H9 (cell line): Measurements from ENCODE around the gene RPS27L. TPM values are rescaled to one million over a fixed set of nuclear protein-coding genes. Genes with fewer than 3 reads are reported as not detected.

Experiments
- DNase-seq: peaks from one replicate; pipeline ENCODE4 v3.0.0-alpha.2; 2017
- H2AFZ ChIP-seq: one replicate; pipeline ENCODE4 v1.6.1; 2013; ENCODE audit warnings: mild to moderate bottlenecking, low read length, control low read depth, moderate library complexity
- H2AK5ac ChIP-seq: 2 replicates; pipeline ENCODE4 v1.6.1; 2013; ENCODE audit warnings: low read length, control low read depth, mixed read lengths; ENCODE audit not compliant: insufficient read length
- H2BK120ac ChIP-seq: one replicate; pipeline ENCODE4 v1.6.1; 2013; ENCODE audit warnings: low read depth, mild to moderate bottlenecking, low read length, control low read depth, inconsistent platforms; ENCODE audit not compliant: poor library complexity, severe bottlenecking
- H2BK12ac ChIP-seq: 2 replicates; pipeline ENCODE4 v1.6.1; 2013; ENCODE audit warnings: low read length, control low read depth, mixed read lengths, low read depth; ENCODE audit not compliant: insufficient read length
- H2BK15ac ChIP-seq: 2 replicates; pipeline ENCODE4 v1.6.1; 2013; ENCODE audit warnings: low read depth, low read length, control low read depth
- H2BK20ac ChIP-seq: one replicate; pipeline ENCODE4 v1.6.1; 2013; ENCODE audit warnings: low read depth, mild to moderate bottlenecking, low read length, control low read depth, inconsistent platforms; ENCODE audit not compliant: poor library complexity, severe bottlenecking
- H2BK5ac ChIP-seq: 2 replicates; pipeline ENCODE4 v1.6.1; 2013; ENCODE audit warnings: low read length, control low read depth, mixed read lengths; ENCODE audit not compliant: insufficient read length
- H3K14ac ChIP-seq: 2 replicates; pipeline ENCODE4 v1.6.1; 2013; ENCODE audit warnings: low read length, control low read depth; ENCODE audit not compliant: insufficient read depth
- H3K18ac ChIP-seq: 2 replicates; pipeline ENCODE4 v1.6.1; 2013; ENCODE audit warnings: low read depth, mild to moderate bottlenecking, mixed read lengths, low read length, control low read depth; ENCODE audit not compliant: insufficient read length
- H3K23ac ChIP-seq: 2 replicates; pipeline ENCODE4 v1.6.1; 2013; ENCODE audit warnings: low read length, control low read depth, mixed read lengths, low read depth; ENCODE audit not compliant: insufficient read length
- H3K23me2 ChIP-seq: 2 replicates; pipeline ENCODE4 v1.6.1; 2013; ENCODE audit warnings: low read depth, mild to moderate bottlenecking, mixed read lengths, low read length, control low read depth; ENCODE audit not compliant: insufficient read length, poor library complexity, severe bottlenecking
- H3K27ac ChIP-seq: 2 replicates; pipeline ENCODE4 v1.5.1; 2013; ENCODE audit warnings: low read length, control low read depth, mixed read lengths, low read depth; ENCODE audit not compliant: insufficient read length
- H3K27me3 ChIP-seq: 2 replicates; pipeline ENCODE4 v1.6.1; 2013; ENCODE audit warnings: low read length, control low read depth, inconsistent platforms; ENCODE audit not compliant: insufficient read depth
- H3K4ac ChIP-seq: 2 replicates; pipeline ENCODE4 v1.6.1; 2013; ENCODE audit warnings: low read depth, mild to moderate bottlenecking, control low read depth, inconsistent platforms, low read length, moderate library complexity
- H3K4me1 ChIP-seq: 2 replicates; pipeline ENCODE4 v1.6.1; 2013; ENCODE audit warnings: low read length, control low read depth, inconsistent platforms; ENCODE audit not compliant: insufficient read depth
- H3K4me2 ChIP-seq: 2 replicates; pipeline ENCODE4 v1.6.1; 2013; ENCODE audit warnings: low read length, control low read depth, mixed read lengths; ENCODE audit not compliant: insufficient read length, insufficient read depth
- H3K56ac ChIP-seq: 2 replicates; pipeline ENCODE4 v1.6.1; 2013; ENCODE audit warnings: low read depth, mild to moderate bottlenecking, mixed read lengths, low read length, control low read depth; ENCODE audit not compliant: insufficient read length
- H3K79me1 ChIP-seq: 2 replicates; pipeline ENCODE4 v1.6.1; 2013; ENCODE audit warnings: low read depth, mild to moderate bottlenecking, moderate library complexity, low read length, control low read depth, inconsistent platforms; ENCODE audit not compliant: insufficient read depth, poor library complexity, severe bottlenecking
- H3K79me2 ChIP-seq: 2 replicates; pipeline ENCODE4 v1.6.1; 2013; ENCODE audit warnings: low read length, control low read depth, inconsistent platforms; ENCODE audit not compliant: insufficient read depth
- H3K9ac ChIP-seq: 2 replicates; pipeline ENCODE4 v1.6.1; 2013; ENCODE audit warnings: low read length, control low read depth, mixed read lengths; ENCODE audit not compliant: insufficient read length; ENCODE audit errors: extremely low read depth
- H3K9me3 ChIP-seq: one replicate; pipeline ENCODE4 v1.6.1; 2013; ENCODE audit warnings: low read depth, low read length, inconsistent platforms; ENCODE audit not compliant: control insufficient read depth
- H3T11ph ChIP-seq: one replicate; pipeline ENCODE4 v1.6.1; 2013; ENCODE audit warnings: mild to moderate bottlenecking, low read length, control low read depth, inconsistent platforms
- H4K20me1 ChIP-seq: one replicate; pipeline ENCODE4 v1.6.1; 2013; ENCODE audit not compliant: control insufficient read depth, insufficient read length, insufficient read depth
- H4K5ac ChIP-seq: 2 replicates; pipeline ENCODE4 v1.6.1; 2013; ENCODE audit warnings: low read depth, mild to moderate bottlenecking, mixed read lengths, low read length, control low read depth; ENCODE audit not compliant: insufficient read length
- H4K8ac ChIP-seq: replicated peaks from 2 replicates; pipeline ENCODE4 v1.6.1; 2013; ENCODE audit warnings: low read length, control low read depth, mixed read lengths, low read depth; ENCODE audit not compliant: insufficient read length
- H4K91ac ChIP-seq: 2 replicates; pipeline ENCODE4 v1.6.1; 2013; ENCODE audit warnings: low read depth, mild to moderate bottlenecking, moderate library complexity, mixed read lengths, low read length, control low read depth; ENCODE audit not compliant: insufficient read length
- H3K27ac Mint-ChIP-seq, 3 experiments: 2 replicates in 2 of 3; 3 replicates in 1 of 3; pipeline ENCODE4 v1.8.0; 2020 to 2021; ENCODE audit warnings: mixed read lengths in 3 of 3, mild to moderate bottlenecking in 1 of 3, moderate library complexity in 1 of 3
- H3K27me3 Mint-ChIP-seq: 2 replicates; pipeline ENCODE4 v1.8.0; 2021; ENCODE audit warnings: low read depth, mild to moderate bottlenecking, moderate library complexity, mixed read lengths
- H3K36me3 Mint-ChIP-seq, 3 experiments: 2 replicates in 2 of 3; 3 replicates in 1 of 3; pipeline ENCODE4 v1.8.0; 2020 to 2021; ENCODE audit warnings: low read depth in 3 of 3, mixed read lengths in 3 of 3; ENCODE audit not compliant: insufficient read depth in 1 of 3
- H3K4me1 Mint-ChIP-seq, 2 experiments: 2 replicates each; pipeline ENCODE4 v1.8.0; 2020; ENCODE audit warnings: mixed read lengths in 2 of 2
- H3K4me3 Mint-ChIP-seq, 2 experiments: 2 replicates in 1 of 2; 3 replicates in 1 of 2; pipeline ENCODE4 v1.8.0; 2020 to 2021; ENCODE audit warnings: mild to moderate bottlenecking in 2 of 2, mixed read lengths in 2 of 2, moderate library complexity in 1 of 2
- H3K9me3 Mint-ChIP-seq, 2 experiments: 2 replicates in 1 of 2; 3 replicates in 1 of 2; pipeline ENCODE4 v1.8.0; 2020; ENCODE audit warnings: mild to moderate bottlenecking in 2 of 2, mixed read lengths in 2 of 2, moderate library complexity in 1 of 2
- total RNA-seq: library from RNA; stranded (reverse); gene quantifications from 2 replicates; pipeline ENCODE4 v1.2.1, GENCODE V29; 2021
- TF ChIP-seq, protein P1 (sequence below): fragments of 200-600 bp; sonication (generic); conservative IDR thresholded peaks from 3 replicates; pipeline ENCODE4 v1.8.0; 2021; ENCODE audit warnings: antibody characterized with exemption, mild to moderate bottlenecking

Gene RPS27L
- total RNA-seq, 1 experiment from 2014 or later, result 180 TPM

DNA sequence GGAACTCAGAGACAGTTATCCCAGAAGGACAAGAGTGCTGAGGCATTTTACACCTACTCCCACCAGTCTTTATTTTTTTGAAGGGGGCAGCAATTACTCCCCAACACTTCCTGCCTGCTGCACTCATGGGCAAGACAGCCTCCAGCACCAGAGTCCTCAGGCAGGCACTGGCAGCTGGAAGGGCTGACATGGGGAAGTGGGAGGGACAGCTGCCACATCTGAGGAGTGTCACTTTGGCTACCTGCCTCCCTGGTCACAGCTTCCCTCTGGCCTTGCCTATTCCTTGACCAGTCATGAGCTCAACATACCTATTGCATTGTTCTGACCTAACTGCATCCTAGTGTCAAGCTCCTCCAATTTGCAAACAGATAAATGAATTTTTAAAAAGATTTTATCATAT, 45.8 kb downstream of the RPS27L start:
- Histone ChIP-seq H3K23ac (no peak overlapping the region), H3K56ac (no peak overlapping the region), H2BK15ac (no peak overlapping the region), H4K8ac (no peak overlapping the region), H3T11ph (no peak overlapping the region), H3K4ac (no peak overlapping the region), H3K27me3 (no peaks in the 10 kb centered on the region), H3K4me1 (no peaks in the 10 kb centered on the region), H3K9ac (no peak overlapping the region), H4K20me1 (no peaks in the 10 kb centered on the region), H4K91ac (no peak overlapping the region), H2BK120ac (no peak overlapping the region), H3K79me1 (no peaks in the 10 kb centered on the region), H2AFZ (no peak overlapping the region), H2BK5ac (no peak overlapping the region), H3K14ac (no peak overlapping the region), H2BK12ac (no peak overlapping the region), H2BK20ac (no peak overlapping the region), H3K4me2 (no peak overlapping the region), H3K27ac (no peak overlapping the region), H2AK5ac (no peak overlapping the region), H3K9me3 (no peaks in the 10 kb centered on the region), H3K23me2 (no peaks in the 10 kb centered on the region), H3K79me2 (no peaks in the 10 kb centered on the region), H4K5ac (no peak overlapping the region), H3K18ac (no peak overlapping the region)
- H3K9me3 Mint-ChIP-seq, result no peaks in the 10 kb centered on the region
- no peak overlapping the region for H3K4me3 Mint-ChIP-seq
- no peak overlapping the region for H3K27ac Mint-ChIP-seq
- no peak for DNase-seq
- no peaks in the 10 kb centered on the region for H3K36me3 Mint-ChIP-seq
- TF ChIP-seq, protein P1, sequence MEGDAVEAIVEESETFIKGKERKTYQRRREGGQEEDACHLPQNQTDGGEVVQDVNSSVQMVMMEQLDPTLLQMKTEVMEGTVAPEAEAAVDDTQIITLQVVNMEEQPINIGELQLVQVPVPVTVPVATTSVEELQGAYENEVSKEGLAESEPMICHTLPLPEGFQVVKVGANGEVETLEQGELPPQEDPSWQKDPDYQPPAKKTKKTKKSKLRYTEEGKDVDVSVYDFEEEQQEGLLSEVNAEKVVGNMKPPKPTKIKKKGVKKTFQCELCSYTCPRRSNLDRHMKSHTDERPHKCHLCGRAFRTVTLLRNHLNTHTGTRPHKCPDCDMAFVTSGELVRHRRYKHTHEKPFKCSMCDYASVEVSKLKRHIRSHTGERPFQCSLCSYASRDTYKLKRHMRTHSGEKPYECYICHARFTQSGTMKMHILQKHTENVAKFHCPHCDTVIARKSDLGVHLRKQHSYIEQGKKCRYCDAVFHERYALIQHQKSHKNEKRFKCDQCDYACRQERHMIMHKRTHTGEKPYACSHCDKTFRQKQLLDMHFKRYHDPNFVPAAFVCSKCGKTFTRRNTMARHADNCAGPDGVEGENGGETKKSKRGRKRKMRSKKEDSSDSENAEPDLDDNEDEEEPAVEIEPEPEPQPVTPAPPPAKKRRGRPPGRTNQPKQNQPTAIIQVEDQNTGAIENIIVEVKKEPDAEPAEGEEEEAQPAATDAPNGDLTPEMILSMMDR, result no peak
- no peaks in the 10 kb centered on the region; the same call in none of the 2 replicates for H3K27me3 Mint-ChIP-seq
- 0 out of 4 replicates have a peak, but pooled peaks cover 0 to 5% of the 10 kb centered on the region in 2 experiments for H3K4me1 Mint-ChIP-seq
